Activated CD4-positive, alpha-beta memory T cell treated with anti-CD3 and anti-CD28 coated beads for 36 hours (primary cell): ENCODE results near the gene MESP1. TPM values are rescaled to one million over a fixed set of nuclear protein-coding genes. Genes with fewer than 3 reads are reported as not detected.

Experiments
- CTCF ChIA-PET: fragments of 350-600 bp; sonication (Branson Sonifier 250); formaldehyde crosslinking; loops from one replicate; lab custom pipeline; 2021; ENCODE audit warnings: antibody characterized with exemption, inconsistent platforms; lab: Charles Lee
- POLR2A ChIA-PET: fragments of 350-600 bp; sonication (Branson Sonifier 250); formaldehyde crosslinking; loops from one replicate; lab custom pipeline; 2021; ENCODE audit warnings: antibody characterized with exemption; lab: Charles Lee
- DNase-seq: peaks from one replicate; pipeline ENCODE4 v3.0.0-alpha.2; 2020
- H3K27ac Mint-ChIP-seq: one replicate; pipeline ENCODE4 v1.8.0; 2021; ENCODE audit warnings: mixed read lengths
- H3K27me3 Mint-ChIP-seq: one replicate; pipeline ENCODE4 v1.8.0; 2021; ENCODE audit warnings: mixed read lengths
- H3K36me3 Mint-ChIP-seq: one replicate; pipeline ENCODE4 v1.8.0; 2021; ENCODE audit warnings: mixed read lengths
- H3K4me1 Mint-ChIP-seq: one replicate; pipeline ENCODE4 v1.8.0; 2021; ENCODE audit warnings: low read depth, mixed read lengths
- H3K4me3 Mint-ChIP-seq: one replicate; pipeline ENCODE4 v1.8.0; 2021; ENCODE audit warnings: mild to moderate bottlenecking, mixed read lengths
- H3K9me3 Mint-ChIP-seq: one replicate; pipeline ENCODE4 v1.8.0; 2021; ENCODE audit warnings: mixed read lengths
- intact Hi-C: fragments of 100-400 bp; cut with micrococcal nuclease; formaldehyde crosslinking; loops from one replicate; pipeline ENCODE4 v1.15.1; 2023
- total RNA-seq, 2 experiments: library from RNA; stranded (reverse); gene quantifications; one replicate each; pipeline ENCODE4 v1.2.3, GENCODE V29; 2021

MESP1 gene
- total RNA-seq, 2 experiments from 2014 or later: 4.6 to 6.7 TPM

- no peak for DNase-seq
- ChIA-PET POLR2A (no interaction called here), CTCF (interaction anchor here (0.6 to 1.7 kb wide), 4 partner anchors 14 to 120 kb away, joined by 3 to 9 read pairs (median 5); no protein-coding TSS in a partner anchor)
- intact Hi-C loops: loop anchor here (5.0 kb wide), 1 partner anchor 138 kb away; the partner anchor contains the start of gene AP3S2
- Mint-ChIP-seq H3K36me3 (no peaks in the 10 kb centered on the region), H3K4me3 (no peak overlapping the region), H3K27me3 (peaks cover 8% of the 10 kb centered on the region), H3K9me3 (no peaks in the 10 kb centered on the region), H3K4me1 (peaks cover 3% of the 10 kb centered on the region), H3K27ac (no peak overlapping the region)
These were observed 3.5 kb upstream of the MESP1 start for GRCh38 chr15:89754361-89755154.

GRCh38 chr15:89753855-89754254 lies 2.8 kb upstream of the MESP1 start:
- intact Hi-C loops: loop anchor here (5.0 kb wide), 1 partner anchor 138 kb away; the partner anchor contains the start of gene AP3S2
- CTCF ChIA-PET: interaction anchor here (1.6 to 2.8 kb wide), 4 partner anchors 13 to 134 kb away, joined by 9 to 12 read pairs (median 10); no protein-coding TSS in a partner anchor
- H3K27ac Mint-ChIP-seq: no peak overlapping the region
- peaks cover 3% of the 10 kb centered on the region for H3K4me1 Mint-ChIP-seq
- H3K36me3 Mint-ChIP-seq: no peaks in the 10 kb centered on the region
- POLR2A ChIA-PET: no interaction called here
- no peak for DNase-seq
- no peak overlapping the region for H3K4me3 Mint-ChIP-seq
- H3K27me3 Mint-ChIP-seq: peaks cover 8% of the 10 kb centered on the region
- no peaks in the 10 kb centered on the region for H3K9me3 Mint-ChIP-seq

GRCh38 chr15:89751748-89752147 lies 699 bp upstream of the MESP1 start:
- H3K36me3 Mint-ChIP-seq: no peaks in the 10 kb centered on the region
- H3K4me1 Mint-ChIP-seq: peaks cover 3% of the 10 kb centered on the region
- ChIA-PET CTCF (interaction anchor here (2.2 to 4.5 kb wide), 4 partner anchors 10 to 136 kb away, joined by 9 to 37 read pairs (median 20); no protein-coding TSS in a partner anchor), POLR2A (no interaction called here)
- no peak for DNase-seq
- H3K4me3 Mint-ChIP-seq: no peak overlapping the region
- no peaks in the 10 kb centered on the region for H3K9me3 Mint-ChIP-seq
- H3K27me3 Mint-ChIP-seq: peaks cover 8% of the 10 kb centered on the region
- H3K27ac Mint-ChIP-seq: no peak overlapping the region
- intact Hi-C loops: loop anchor here (5.0 kb wide), 1 partner anchor 141 kb away; the partner anchor contains the start of gene AP3S2

- H3K4me1 Mint-ChIP-seq: peaks cover 3% of the 10 kb centered on the region
- CTCF ChIA-PET: interaction anchor here (1.0 to 4.5 kb wide), 4 partner anchors 10 to 125 kb away, joined by 6 to 37 read pairs (median 22); no protein-coding TSS in a partner anchor
- POLR2A ChIA-PET: no interaction called here
- DNase-seq: peak; percentile 23
- no peak overlapping the region for H3K27ac Mint-ChIP-seq
- intact Hi-C loops: loop anchor here (5.0 kb wide), 1 partner anchor 142 kb away; the partner anchor contains the start of gene AP3S2
- H3K4me3 Mint-ChIP-seq: peak overlapping the region; percentile 66
- H3K36me3 Mint-ChIP-seq: no peaks in the 10 kb centered on the region
- H3K9me3 Mint-ChIP-seq: no peaks in the 10 kb centered on the region
- H3K27me3 Mint-ChIP-seq: peaks cover 4% of the 10 kb centered on the region
These were observed 994 bp downstream of the MESP1 start for GRCh38 chr15:89749951-89750559.

- ChIA-PET POLR2A (no interaction called here), CTCF (interaction anchor here (3.0 to 4.5 kb wide), 3 partner anchors 9 to 125 kb away, joined by 14 to 37 read pairs (median 29); no protein-coding TSS in a partner anchor)
- DNase-seq: no peak
- Mint-ChIP-seq H3K27ac (no peak overlapping the region), H3K9me3 (no peaks in the 10 kb centered on the region), H3K4me1 (peaks cover 3% of the 10 kb centered on the region), H3K36me3 (no peaks in the 10 kb centered on the region), H3K4me3 (peak overlapping the region; percentile 66), H3K27me3 (peaks cover 4% of the 10 kb centered on the region)
- intact Hi-C loops: no loop called here
These were observed 1.5 kb downstream of the MESP1 start for GRCh38 chr15:89749526-89749925.

GRCh38 chr15:89749054-89749453 lies 2.0 kb downstream of the MESP1 start:
- ChIA-PET CTCF (interaction anchor here (3.0 to 4.5 kb wide), 3 partner anchors 9 to 126 kb away, joined by 14 to 37 read pairs (median 29); no protein-coding TSS in a partner anchor), POLR2A (no interaction called here)
- H3K27ac Mint-ChIP-seq: no peak overlapping the region
- no peaks in the 10 kb centered on the region for H3K9me3 Mint-ChIP-seq
- intact Hi-C loops: no loop called here
- peaks cover 4% of the 10 kb centered on the region for H3K27me3 Mint-ChIP-seq
- peaks cover 3% of the 10 kb centered on the region for H3K4me1 Mint-ChIP-seq
- no peaks in the 10 kb centered on the region for H3K36me3 Mint-ChIP-seq
- no peak overlapping the region for H3K4me3 Mint-ChIP-seq
- no peak for DNase-seq

GRCh38 chr15:89747708-89748682 lies 3.1 kb downstream of the MESP1 start:
- no peak for DNase-seq
- H3K4me1 Mint-ChIP-seq: peaks cover 3% of the 10 kb centered on the region
- peaks cover 4% of the 10 kb centered on the region for H3K27me3 Mint-ChIP-seq
- no peak overlapping the region for H3K4me3 Mint-ChIP-seq
- no peak overlapping the region for H3K27ac Mint-ChIP-seq
- H3K9me3 Mint-ChIP-seq: no peaks in the 10 kb centered on the region
- POLR2A ChIA-PET: no interaction called here
- H3K36me3 Mint-ChIP-seq: no peaks in the 10 kb centered on the region
- CTCF ChIA-PET: interaction anchor here (0.7 to 4.0 kb wide), 3 partner anchors 8 to 127 kb away, joined by 3 to 29 read pairs (median 14); no protein-coding TSS in a partner anchor
- intact Hi-C loops: no loop called here

- no peak for DNase-seq
- no peaks in the 10 kb centered on the region for H3K36me3 Mint-ChIP-seq
- no peaks in the 10 kb centered on the region for H3K27me3 Mint-ChIP-seq
- H3K27ac Mint-ChIP-seq: no peak overlapping the region
- H3K4me3 Mint-ChIP-seq: no peak overlapping the region
- ChIA-PET POLR2A (no interaction called here), CTCF (no interaction called here)
- no peaks in the 10 kb centered on the region for H3K9me3 Mint-ChIP-seq
- intact Hi-C loops: no loop called here
- peaks cover 3% of the 10 kb centered on the region for H3K4me1 Mint-ChIP-seq
These were observed 4.7 kb downstream of the MESP1 start for GRCh38 chr15:89746386-89746780.

- ChIA-PET POLR2A (no interaction called here), CTCF (no interaction called here)
- Mint-ChIP-seq H3K27me3 (no peaks in the 10 kb centered on the region), H3K9me3 (no peaks in the 10 kb centered on the region), H3K27ac (no peak overlapping the region), H3K36me3 (no peaks in the 10 kb centered on the region), H3K4me3 (no peak overlapping the region), H3K4me1 (peaks cover 3% of the 10 kb centered on the region)
- DNase-seq: no peak
- intact Hi-C loops: no loop called here
These were observed 5.3 kb downstream of the MESP1 start for GRCh38 chr15:89745768-89746167.

GRCh38 chr15:89745131-89745530 lies 5.9 kb downstream of the MESP1 start:
- Mint-ChIP-seq H3K4me3 (no peak overlapping the region), H3K27me3 (no peaks in the 10 kb centered on the region), H3K27ac (no peak overlapping the region), H3K36me3 (no peaks in the 10 kb centered on the region), H3K9me3 (no peaks in the 10 kb centered on the region), H3K4me1 (peaks cover 4% of the 10 kb centered on the region)
- ChIA-PET POLR2A (no interaction called here), CTCF (no interaction called here)
- DNase-seq: no peak
- intact Hi-C loops: no loop called here

GRCh38 chr15:89743594-89743993 lies 7.5 kb downstream of the MESP1 start:
- no peaks in the 10 kb centered on the region for H3K9me3 Mint-ChIP-seq
- no peaks in the 10 kb centered on the region for H3K36me3 Mint-ChIP-seq
- intact Hi-C loops: loop anchor here (5.0 kb wide), 1 partner anchor 344 kb away; no protein-coding TSS in a partner anchor
- no peak for DNase-seq
- POLR2A ChIA-PET: interaction anchor here (0.6 kb wide), 1 partner anchor 333 kb away, joined by 4 read pairs; no protein-coding TSS in a partner anchor
- H3K27ac Mint-ChIP-seq: no peak overlapping the region
- H3K27me3 Mint-ChIP-seq: no peaks in the 10 kb centered on the region
- no peak overlapping the region for H3K4me3 Mint-ChIP-seq
- H3K4me1 Mint-ChIP-seq: peaks cover 2% of the 10 kb centered on the region
- CTCF ChIA-PET: no interaction called here
